Smooth muscle cell (in vitro differentiated cells): Measurements from ENCODE around the gene TEKT5. TPM values are rescaled to one million over a fixed set of nuclear protein-coding genes. Genes with fewer than 3 reads are reported as not detected.
"Not testable (repeated sequence)": the region's sequence is repeated elsewhere in the genome, so short reads cannot be mapped to it uniquely, and the experiment has no call there.

Experiments
- DNase-seq: peaks from one replicate; lab custom pipeline; 2025; ENCODE audit not compliant: unreplicated experiment; lab: John Stamatoyannopoulos, UW
- H2AFZ ChIP-seq: fragments of 200-600 bp; sonication (generic); 2 replicates; pipeline ENCODE4 v1.6.0; 2016; ENCODE audit warnings: antibody characterized with exemption, low read depth, mild to moderate bottlenecking
- H3F3A ChIP-seq: fragments of 200-600 bp; sonication (generic); 2 replicates; pipeline ENCODE4 v1.6.0; 2017; ENCODE audit warnings: antibody characterized with exemption, low read depth
- H3K27ac ChIP-seq: fragments of 200-600 bp; sonication (generic); 2 replicates; pipeline ENCODE4 v1.5.1; 2016; ENCODE audit warnings: low read depth, mild to moderate bottlenecking
- H3K27me3 ChIP-seq: fragments of 200-600 bp; sonication (generic); 2 replicates; pipeline ENCODE4 v1.6.1; 2016; ENCODE audit warnings: low read depth, mild to moderate bottlenecking
- H3K36me3 ChIP-seq: fragments of 200-600 bp; sonication (generic); 2 replicates; pipeline ENCODE4 v1.5.1; 2016; ENCODE audit warnings: low read depth
- H3K4me1 ChIP-seq: fragments of 200-600 bp; sonication (generic); 2 replicates; pipeline ENCODE4 v1.5.1; 2016; ENCODE audit warnings: low read depth
- H3K4me2 ChIP-seq: fragments of 200-600 bp; sonication (generic); 2 replicates; pipeline ENCODE4 v1.6.0; 2016; ENCODE audit warnings: mild to moderate bottlenecking
- H3K4me3 ChIP-seq: fragments of 200-600 bp; sonication (generic); 2 replicates; pipeline ENCODE4 v1.5.1; 2016; ENCODE audit warnings: mild to moderate bottlenecking
- H3K79me2 ChIP-seq: fragments of 200-600 bp; sonication (generic); 2 replicates; pipeline ENCODE4 v1.6.0; 2016; ENCODE audit warnings: low read depth, mild to moderate bottlenecking
- H3K9ac ChIP-seq: fragments of 200-600 bp; sonication (generic); 2 replicates; pipeline ENCODE4 v1.6.0; 2016; ENCODE audit warnings: low read depth
- H3K9me3 ChIP-seq: fragments of 200-600 bp; sonication (generic); replicated peaks from 2 replicates; pipeline ENCODE4 v1.5.1; 2016; ENCODE audit warnings: low read depth
- H4K20me1 ChIP-seq: fragments of 200-600 bp; sonication (generic); 2 replicates; pipeline ENCODE4 v1.6.0; 2016; ENCODE audit warnings: low read depth
- CTCF ChIP-seq: fragments of 200-600 bp; sonication (generic); IDR thresholded peaks from 2 replicates; pipeline ENCODE4 v1.5.1; 2017; ENCODE audit warnings: borderline replicate concordance, mild to moderate bottlenecking, antibody characterized with exemption; ENCODE audit not compliant: insufficient read depth, poor library complexity, severe bottlenecking
- WGBS: methylation state at CpG from one replicate; pipeline ENCODE4 v1.1.7; 2016; ENCODE audit warnings: low lambda C conversion rate; 5-methylcytosine and 5-hydroxymethylcytosine counted together
- polyA plus RNA-seq: library from polyadenylated mRNA; unstranded; fragments of >200 nt; fragmentation: Nextera tagmentation; extraction: Ambion mirVana; gene quantifications from 2 replicates; pipeline ENCODE4 v1.2.1, GENCODE V29; 2016
- total RNA-seq: library from RNA; depleted of rRNA; stranded (reverse); fragments of >200 nt; gene quantifications from 2 replicates; pipeline ENCODE4 v1.2.3, GENCODE V29; 2014

Gene TEKT5
- total and polyA plus RNA-seq, 2 experiments from 2014 or later = not detected

- Histone ChIP-seq H4K20me1 (no peaks in the 10 kb centered on the region), H3F3A (no peaks in the 10 kb centered on the region), H2AFZ (no peak overlapping the region), H3K9ac (no peak overlapping the region), H3K27ac (no peak overlapping the region), H3K27me3 (peaks cover 15% of the 10 kb centered on the region), H3K36me3 (no peaks in the 10 kb centered on the region), H3K9me3 (no peaks in the 10 kb centered on the region), H3K4me1 (peaks cover 7% of the 10 kb centered on the region), H3K4me2 (no peak overlapping the region), H3K4me3 (no peak overlapping the region), H3K79me2 (no peaks in the 10 kb centered on the region)
- TF ChIP-seq CTCF = no peak
- WGBS = 70% methylated on average over 6 of the region's 6 CpGs
- no peak for DNase-seq
Observed at GRCh38 chr16:10637337-10638037, 57.2 kb downstream of the TEKT5 start.

- no peaks in the 10 kb centered on the region for H4K20me1 ChIP-seq
- no peaks in the 10 kb centered on the region for H3K36me3 ChIP-seq
- H3K27ac ChIP-seq = no peak overlapping the region
- no peak overlapping the region for H2AFZ ChIP-seq
- H3K79me2 ChIP-seq = no peaks in the 10 kb centered on the region
- TF ChIP-seq CTCF = no peak
- no peaks in the 10 kb centered on the region for H3K4me1 ChIP-seq
- H3F3A ChIP-seq = no peaks in the 10 kb centered on the region
- H3K4me3 ChIP-seq = no peak overlapping the region
- DNase-seq = no peak
- H3K9me3 ChIP-seq = no peaks in the 10 kb centered on the region
- peaks cover 19% of the 10 kb centered on the region for H3K27me3 ChIP-seq
- H3K4me2 ChIP-seq = no peak overlapping the region
- H3K9ac ChIP-seq = no peak overlapping the region
- 95% methylated on average over 12 of the region's 12 CpGs for WGBS
Observed at GRCh38 chr16:10635365-10636021, 59.2 kb downstream of the TEKT5 start.

- not testable (repeated sequence) for H3K9me3 ChIP-seq, H3K9ac ChIP-seq, H3K4me3 ChIP-seq, H3K79me2 ChIP-seq, H3K4me1 ChIP-seq, DNase-seq, H4K20me1 ChIP-seq, H3K27ac ChIP-seq, H2AFZ ChIP-seq, H3K36me3 ChIP-seq, H3K27me3 ChIP-seq, H3F3A ChIP-seq, H3K4me2 ChIP-seq
- WGBS = 96% methylated on average over 4 of the region's 4 CpGs
Observed at GRCh38 chr16:10633429-10633828, 61.3 kb downstream of the TEKT5 start.

- Histone ChIP-seq H3K4me1 (no peaks in the 10 kb centered on the region), H3K27me3 (peaks cover 4% of the 10 kb centered on the region), H3K27ac (no peak overlapping the region), H3K4me2 (no peak overlapping the region), H4K20me1 (no peaks in the 10 kb centered on the region), H3K36me3 (no peaks in the 10 kb centered on the region), H2AFZ (no peak overlapping the region), H3K9me3 (no peaks in the 10 kb centered on the region), H3F3A (no peaks in the 10 kb centered on the region), H3K79me2 (no peaks in the 10 kb centered on the region), H3K4me3 (no peak overlapping the region), H3K9ac (no peak overlapping the region)
- WGBS = 94% methylated on average over 2 of the region's 2 CpGs
- no peak for TF ChIP-seq CTCF
- DNase-seq = no peak
Observed at GRCh38 chr16:10631886-10632285, 62.8 kb downstream of the TEKT5 start.
